ENCODE results near the gene LRRC53. TPM values are rescaled to one million over a fixed set of nuclear protein-coding genes. Genes with fewer than 3 reads are reported as not detected.

Gene LRRC53
- polyA plus RNA-seq (2011; rRNA removed), result not detected in 2 replicates
- polyA minus RNA-seq (2011; rRNA and poly(A)+ RNA removed), result not detected in 2 replicates

- ChIA-PET CTCF (no interaction called here), POLR2A (no interaction called here)
- Histone ChIP-seq H3K4me3 (ENCODE audit: low read depth, low read length) (no peak within 1 kb of the TSS), H3K36me3 (ENCODE audit: control insufficient read depth, insufficient read depth, low read length) (no peaks in the 10 kb centered on the region), H3K27me3 (ENCODE audit: control insufficient read depth, insufficient read depth, low read length) (no peaks in the 10 kb centered on the region)
- DNase-seq (ENCODE audit: low read depth), result no peak
- TF ChIP-seq CTCF (IDR thresholded peaks at IDR 0.05; ENCODE audit: insufficient read depth, low read depth, low read length), result no peak
These were observed at the start of gene LRRC53 for GRCh38 chr1:74512170-74512915. LRRC53 (minus strand) TSS chr1:74512611; CDS start chr1:74483349, 29,262 bp downstream.

GRCh38 chr1:74549932-74550331 is 37.5 kb upstream of the LRRC53 start:
- ChIA-PET POLR2A (no interaction called here), CTCF (no interaction called here)
- Histone ChIP-seq H3K36me3 (ENCODE audit: control insufficient read depth, insufficient read depth, low read length) (no peaks in the 10 kb centered on the region), H3K4me3 (ENCODE audit: low read depth, low read length) (no peak overlapping the region), H3K27me3 (ENCODE audit: control insufficient read depth, insufficient read depth, low read length) (no peaks in the 10 kb centered on the region)
- DNase-seq (ENCODE audit: low read depth), result no peak
- TF ChIP-seq CTCF (IDR thresholded peaks at IDR 0.05; ENCODE audit: insufficient read depth, low read depth, low read length), result no peak

GRCh38 chr1:74548961-74549750 is 36.7 kb upstream of the LRRC53 start:
- TF ChIP-seq CTCF (IDR thresholded peaks at IDR 0.05; ENCODE audit: insufficient read depth, low read depth, low read length), result no peak
- ChIA-PET POLR2A (no interaction called here), CTCF (no interaction called here)
- DNase-seq (ENCODE audit: low read depth), result no peak
- Histone ChIP-seq H3K27me3 (ENCODE audit: control insufficient read depth, insufficient read depth, low read length) (no peaks in the 10 kb centered on the region), H3K36me3 (ENCODE audit: control insufficient read depth, insufficient read depth, low read length) (no peaks in the 10 kb centered on the region), H3K4me3 (ENCODE audit: low read depth, low read length) (no peak overlapping the region)

- CTCF ChIA-PET, result no interaction called here
- TF ChIP-seq CTCF (IDR thresholded peaks at IDR 0.05; ENCODE audit: insufficient read depth, low read depth, low read length), result no peak
- H3K36me3 ChIP-seq (ENCODE audit: control insufficient read depth, insufficient read depth, low read length), result no peaks in the 10 kb centered on the region
- POLR2A ChIA-PET, result no interaction called here
- no peak for DNase-seq (ENCODE audit: low read depth)
- H3K27me3 ChIP-seq (ENCODE audit: control insufficient read depth, insufficient read depth, low read length), result no peaks in the 10 kb centered on the region
- H3K4me3 ChIP-seq (ENCODE audit: low read depth, low read length), result no peak overlapping the region
These were observed 33.4 kb upstream of the LRRC53 start for GRCh38 chr1:74545821-74546220.

- DNase-seq (ENCODE audit: low read depth), result peak; percentile 2
- Histone ChIP-seq H3K27me3 (ENCODE audit: control insufficient read depth, insufficient read depth, low read length) (no peaks in the 10 kb centered on the region), H3K4me3 (ENCODE audit: low read depth, low read length) (no peak overlapping the region), H3K36me3 (ENCODE audit: control insufficient read depth, insufficient read depth, low read length) (no peaks in the 10 kb centered on the region)
- ChIA-PET CTCF (no interaction called here), POLR2A (no interaction called here)
- no peak for TF ChIP-seq CTCF (IDR thresholded peaks at IDR 0.05; ENCODE audit: insufficient read depth, low read depth, low read length)
These were observed 21.8 kb upstream of the LRRC53 start for GRCh38 chr1:74534241-74534640.

Measured in BJ (cell line).